ENCODE measurements around the gene KRTAP12-2.
A peak's percentile ranks its signal among the peaks of the same experiment; 100 is the strongest.

The KRTAP12-2 gene

GRCh38 chr21:44625756-44626155 is 41.0 kb downstream of the KRTAP12-2 start:
- Mint-ChIP-seq H3K4me1 (peaks cover 6 to 11% of the 10 kb centered on the region in 2 donors), H3K27me3 (peaks cover 24 to 28% of the 10 kb centered on the region in 2 donors), H3K4me3 (no peak overlapping the region), H3K27ac (no peak overlapping the region), H3K9me3 (peaks cover 27 to 36% of the 10 kb centered on the region in 2 donors), H3K36me3 (peaks cover 5 to 20% of the 10 kb centered on the region in 2 donors)
- ATAC-seq (replicated peaks) (no peak), DNase-seq (no peak)

- no peak overlapping the region for H3K4me3 Mint-ChIP-seq
- ATAC-seq (replicated peaks) (no peak), DNase-seq (no peak)
- peaks cover 6 to 7% of the 10 kb centered on the region in 2 donors for H3K4me1 Mint-ChIP-seq
- peaks cover 24 to 28% of the 10 kb centered on the region in 2 donors for H3K27me3 Mint-ChIP-seq
- peaks cover 6 to 33% of the 10 kb centered on the region in 2 donors for H3K36me3 Mint-ChIP-seq
- H3K27ac Mint-ChIP-seq = no peak overlapping the region
- peaks cover 27 to 49% of the 10 kb centered on the region in 2 donors for H3K9me3 Mint-ChIP-seq
Observed at GRCh38 chr21:44623575-44623974, 43.2 kb downstream of the KRTAP12-2 start.

- Mint-ChIP-seq H3K4me3 (no peak overlapping the region), H3K27me3 (peaks cover 17 to 19% of the 10 kb centered on the region in 2 donors), H3K27ac (no peak overlapping the region), H3K9me3 (peaks cover 27 to 49% of the 10 kb centered on the region in 2 donors), H3K4me1 (peaks cover 10 to 11% of the 10 kb centered on the region in 2 donors), H3K36me3 (peaks cover 6 to 31% of the 10 kb centered on the region in 2 donors)
- ATAC-seq (replicated peaks) (no peak), DNase-seq (no peak)
Observed at GRCh38 chr21:44619886-44620285, 46.8 kb downstream of the KRTAP12-2 start.

DNA sequence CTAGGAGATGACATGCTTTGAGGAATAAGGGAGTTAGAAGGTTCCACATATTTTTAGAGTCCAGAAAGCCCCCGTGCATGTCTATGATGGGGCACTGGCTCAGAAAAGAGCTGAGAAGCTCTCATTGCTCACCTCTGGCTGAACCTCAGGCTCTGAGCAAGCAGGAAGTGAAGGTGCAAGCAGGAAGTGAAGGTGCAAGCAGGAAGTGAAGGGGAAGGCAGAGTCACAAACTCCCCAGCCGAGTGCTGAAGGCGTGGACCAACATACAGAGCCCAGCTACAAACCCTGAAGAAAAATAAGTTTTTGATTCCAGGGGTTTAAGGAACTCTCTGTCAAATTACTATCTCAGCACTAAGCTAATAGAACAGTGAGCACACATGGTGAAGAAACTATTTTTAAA is 47.8 kb downstream of the KRTAP12-2 start:
- Mint-ChIP-seq H3K36me3 (peaks cover 4 to 23% of the 10 kb centered on the region in 2 donors), H3K27ac (peak overlapping the region; percentile 48), H3K4me1 (peaks cover 10 to 11% of the 10 kb centered on the region in 2 donors), H3K4me3 (no peak overlapping the region), H3K9me3 (peaks cover 21 to 39% of the 10 kb centered on the region in 2 donors), H3K27me3 (peaks cover 13 to 18% of the 10 kb centered on the region in 2 donors)
- peak; percentile 64 to 71 for ATAC-seq (replicated peaks)
- DNase-seq = no peak

DNA sequence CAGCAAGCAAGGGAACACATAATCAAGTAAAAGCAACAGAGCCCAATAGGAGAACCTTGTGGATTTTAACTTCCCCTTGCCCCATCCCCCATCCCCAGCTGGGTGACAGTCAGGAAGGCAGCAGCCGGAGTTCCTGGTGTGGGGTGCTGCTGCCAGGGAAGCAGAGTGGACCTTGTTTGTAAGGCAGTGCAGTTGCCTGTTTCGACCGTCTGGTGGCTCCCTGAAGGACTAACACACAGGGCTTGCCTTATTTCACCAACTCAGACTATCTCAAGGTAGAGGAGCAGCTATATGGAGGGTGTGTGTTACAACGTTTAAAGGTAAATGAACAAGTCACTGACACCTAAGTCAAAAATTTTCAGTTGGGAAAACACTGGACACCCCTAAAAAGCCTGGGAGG is 48.2 kb downstream of the KRTAP12-2 start:
- Mint-ChIP-seq H3K4me1 (peaks cover 10 to 11% of the 10 kb centered on the region in 2 donors), H3K27ac (peak overlapping the region; percentile 48), H3K4me3 (no peak overlapping the region), H3K36me3 (peaks cover 3 to 21% of the 10 kb centered on the region in 2 donors), H3K27me3 (peaks cover 9 to 16% of the 10 kb centered on the region in 2 donors), H3K9me3 (peaks cover 18 to 35% of the 10 kb centered on the region in 2 donors)
- DNase-seq (no peak), ATAC-seq (replicated peaks) (peak; percentile 55 to 66)

GRCh38 chr21:44617071-44617501 is 49.6 kb downstream of the KRTAP12-2 start:
- Mint-ChIP-seq H3K4me1 (peaks cover 10 to 11% of the 10 kb centered on the region in 2 donors), H3K36me3 (peaks cover 1 to 23% of the 10 kb centered on the region in 2 donors), H3K27ac (no peak overlapping the region), H3K27me3 (peaks cover 17 to 24% of the 10 kb centered on the region in 2 donors), H3K4me3 (no peak overlapping the region), H3K9me3 (peaks cover 12 to 22% of the 10 kb centered on the region in 2 donors)
- ATAC-seq (replicated peaks) (no peak), DNase-seq (no peak)

- Mint-ChIP-seq H3K4me3 (no peak overlapping the region), H3K9me3 (peaks cover 14 to 23% of the 10 kb centered on the region in 2 donors), H3K27me3 (peaks cover 17 to 24% of the 10 kb centered on the region in 2 donors), H3K27ac (no peak overlapping the region), H3K4me1 (peaks cover 10 to 11% of the 10 kb centered on the region in 2 donors), H3K36me3 (peaks cover 1 to 23% of the 10 kb centered on the region in 2 donors)
- DNase-seq = no peak
- no peak for ATAC-seq (replicated peaks)
Observed at GRCh38 chr21:44616591-44616926, 50.2 kb downstream of the KRTAP12-2 start.

All from stimulated activated naive B cell treated with anti-CD40 and anti-IgM and Interleukin-4, amounts not matched to agents 10 μg/mL and 1 μg/mL and 100 μg/mL, for 72 hours (primary cell).